ENCODE measurements around the gene GPRC5C. TPM values are rescaled to one million over a fixed set of nuclear protein-coding genes. Genes with fewer than 3 reads are reported as not detected.
A peak's percentile ranks its signal among the peaks of the same experiment; 100 is the strongest.

The GPRC5C gene, protein sequence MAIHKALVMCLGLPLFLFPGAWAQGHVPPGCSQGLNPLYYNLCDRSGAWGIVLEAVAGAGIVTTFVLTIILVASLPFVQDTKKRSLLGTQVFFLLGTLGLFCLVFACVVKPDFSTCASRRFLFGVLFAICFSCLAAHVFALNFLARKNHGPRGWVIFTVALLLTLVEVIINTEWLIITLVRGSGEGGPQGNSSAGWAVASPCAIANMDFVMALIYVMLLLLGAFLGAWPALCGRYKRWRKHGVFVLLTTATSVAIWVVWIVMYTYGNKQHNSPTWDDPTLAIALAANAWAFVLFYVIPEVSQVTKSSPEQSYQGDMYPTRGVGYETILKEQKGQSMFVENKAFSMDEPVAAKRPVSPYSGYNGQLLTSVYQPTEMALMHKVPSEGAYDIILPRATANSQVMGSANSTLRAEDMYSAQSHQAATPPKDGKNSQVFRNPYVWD
- total RNA-seq (2014; rRNA removed; shearing (Covaris generic)) = 9.0 and 10.4 TPM in 2 replicates
- 4.0 and 4.9 TPM in 2 replicates for polyA plus RNA-seq (2014; cell fraction: nucleus; rRNA removed)

DNA sequence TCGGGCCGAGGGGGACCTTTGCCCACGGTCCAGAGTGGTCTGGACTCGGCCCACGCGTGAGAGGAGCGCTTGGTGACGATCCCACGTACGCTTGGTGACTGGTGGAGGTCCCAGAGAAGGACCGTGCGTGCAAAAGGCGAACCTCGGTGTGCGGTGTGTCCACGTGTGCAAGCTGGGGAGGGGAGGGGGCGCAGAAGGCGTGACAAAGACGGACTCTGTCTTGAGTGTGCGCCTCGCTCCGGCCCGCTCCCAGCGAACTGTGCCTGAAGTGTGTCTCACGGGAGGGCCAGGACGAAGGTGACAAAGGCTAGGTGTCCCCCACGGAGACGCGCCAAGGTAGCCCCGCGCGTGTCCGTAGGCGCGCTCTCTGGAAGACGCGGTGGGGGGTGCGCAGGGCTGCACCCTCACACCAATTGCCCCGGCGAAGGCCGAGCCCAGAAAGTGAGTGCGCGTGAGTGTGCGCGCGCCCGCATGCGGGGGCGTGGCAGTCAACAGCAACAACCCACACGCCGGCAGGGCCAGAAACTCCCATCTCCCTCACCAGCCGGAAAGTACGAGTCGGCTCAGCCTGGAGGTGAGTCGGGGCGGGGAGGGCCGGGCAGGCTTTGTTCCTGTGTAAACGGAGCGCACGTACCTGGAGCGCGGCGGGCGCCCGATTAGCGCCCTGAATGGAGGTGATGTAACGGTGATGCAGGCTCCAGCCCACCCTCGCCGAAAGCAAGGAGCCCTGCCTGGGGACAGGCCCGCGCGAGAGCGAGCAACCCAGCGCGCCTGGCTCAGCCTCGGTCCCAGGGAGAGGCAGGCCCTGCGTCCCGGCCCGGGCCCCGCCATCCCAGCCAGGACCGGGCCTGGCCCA lies at the start of gene GPRC5C:
TSS of gene GPRC5C (plus strand) at position 521 of the 856 bp plus-strand sequence. CDS start 7,689 bp downstream, outside the sequence.
- peak; percentile 41 for DNase-seq (ENCODE audit: extremely low read depth, low read depth)

DNA sequence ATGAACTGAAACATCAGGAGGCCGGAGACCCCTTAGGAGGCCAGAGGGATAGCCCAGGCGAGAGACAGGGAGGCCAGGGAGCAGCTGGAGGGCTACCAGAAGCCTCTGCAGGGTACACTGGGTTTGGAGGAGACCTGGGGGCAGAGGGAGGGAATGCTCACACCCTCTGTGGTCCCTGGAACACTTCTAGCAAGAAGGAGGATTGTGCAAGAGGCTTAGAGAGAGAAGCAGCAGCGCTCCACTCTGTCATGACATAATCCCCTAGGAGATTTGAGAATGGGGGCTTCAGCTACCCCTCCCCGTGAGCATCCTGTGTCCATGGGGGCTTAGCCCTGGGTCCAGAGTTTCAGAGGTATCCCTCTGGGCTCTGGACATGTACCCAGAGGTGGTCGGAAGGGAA lies 48.7 kb upstream of the GPRC5C start:
- no peak for DNase-seq (ENCODE audit: extremely low read depth, low read depth)

DNA sequence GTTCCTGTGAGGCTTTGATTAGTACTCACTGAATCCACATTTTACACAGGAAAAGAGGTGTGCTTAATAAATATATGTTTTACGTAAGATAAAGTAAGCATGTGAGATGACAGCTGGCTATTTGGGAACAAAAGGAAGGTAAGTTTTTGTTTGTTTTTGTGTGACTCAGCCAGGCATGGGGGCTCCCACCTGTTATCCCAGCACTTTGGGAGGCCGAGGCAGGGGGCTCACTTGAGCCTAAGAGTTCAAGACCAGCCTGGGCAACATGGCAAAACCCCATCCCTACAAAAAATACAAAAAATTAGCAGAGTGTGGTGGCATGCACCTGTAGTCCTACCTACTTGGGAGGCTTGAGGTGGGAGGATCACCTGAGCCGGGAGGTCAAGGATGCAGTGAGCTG lies 46.7 kb upstream of the GPRC5C start:
- DNase-seq (ENCODE audit: extremely low read depth, low read depth) = no peak

DNA sequence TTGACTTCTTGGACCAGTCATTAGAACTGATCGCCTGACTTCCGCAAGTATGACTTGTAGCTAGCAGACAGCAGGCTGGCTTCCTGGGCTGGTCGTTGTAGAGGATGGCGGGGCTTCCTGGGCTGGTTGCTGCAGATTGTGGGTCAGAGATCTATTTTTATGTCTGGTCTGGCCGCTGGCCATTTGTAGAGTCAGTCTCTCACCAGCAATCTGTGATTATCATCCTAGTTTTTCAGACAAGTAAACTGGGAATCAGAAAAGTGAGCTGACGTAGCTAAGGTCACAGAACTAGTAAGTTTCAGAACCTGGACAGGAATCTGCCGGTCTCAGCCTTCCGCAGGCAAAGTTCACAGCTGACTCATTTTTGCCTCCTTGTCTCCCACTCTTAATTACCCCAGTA lies 45.5 kb upstream of the GPRC5C start:
- DNase-seq (ENCODE audit: extremely low read depth, low read depth) = no peak

DNA sequence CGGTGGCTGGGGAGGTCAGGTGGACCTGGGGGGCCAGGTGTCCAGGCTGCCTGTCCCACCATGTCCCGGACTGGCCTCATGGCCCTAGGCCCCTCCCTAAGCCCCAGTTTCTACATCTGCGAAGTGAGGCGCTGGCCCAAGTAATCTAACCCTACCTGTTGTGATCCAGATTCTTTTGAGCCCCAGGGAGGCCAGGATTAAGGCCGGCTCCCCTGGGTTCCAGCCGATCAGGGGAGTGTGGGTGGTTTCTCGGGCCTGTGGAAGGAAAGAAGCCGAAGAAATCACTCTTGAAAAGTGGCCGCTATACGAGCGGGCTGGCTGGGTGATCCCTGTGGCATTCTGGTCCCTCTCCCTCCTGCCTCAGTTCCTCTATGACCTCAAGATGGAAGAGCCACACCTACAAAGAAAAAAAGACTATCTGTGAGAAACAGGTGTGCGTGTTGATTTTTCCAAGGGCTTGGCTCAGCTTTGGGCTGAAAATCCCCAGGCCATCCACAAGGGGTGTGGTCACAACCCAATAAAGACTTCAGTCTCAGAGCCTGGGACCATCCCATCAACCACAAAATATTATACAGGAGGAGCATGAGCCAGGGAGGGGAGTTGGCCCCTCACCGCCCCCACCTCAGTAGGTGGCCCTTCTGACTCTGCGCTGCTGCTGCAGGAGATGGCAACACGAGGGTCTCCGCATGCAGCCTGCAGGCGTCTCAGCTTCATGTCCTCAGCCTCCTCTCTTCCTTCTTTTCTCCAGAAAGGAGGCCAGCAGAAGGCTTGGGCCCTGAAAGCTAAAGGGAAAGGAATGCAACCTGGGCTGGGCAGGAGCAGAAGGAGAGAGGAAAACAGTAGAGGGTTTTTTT lies 44.3 kb upstream of the GPRC5C start:
- no peak for DNase-seq (ENCODE audit: extremely low read depth, low read depth)

DNA sequence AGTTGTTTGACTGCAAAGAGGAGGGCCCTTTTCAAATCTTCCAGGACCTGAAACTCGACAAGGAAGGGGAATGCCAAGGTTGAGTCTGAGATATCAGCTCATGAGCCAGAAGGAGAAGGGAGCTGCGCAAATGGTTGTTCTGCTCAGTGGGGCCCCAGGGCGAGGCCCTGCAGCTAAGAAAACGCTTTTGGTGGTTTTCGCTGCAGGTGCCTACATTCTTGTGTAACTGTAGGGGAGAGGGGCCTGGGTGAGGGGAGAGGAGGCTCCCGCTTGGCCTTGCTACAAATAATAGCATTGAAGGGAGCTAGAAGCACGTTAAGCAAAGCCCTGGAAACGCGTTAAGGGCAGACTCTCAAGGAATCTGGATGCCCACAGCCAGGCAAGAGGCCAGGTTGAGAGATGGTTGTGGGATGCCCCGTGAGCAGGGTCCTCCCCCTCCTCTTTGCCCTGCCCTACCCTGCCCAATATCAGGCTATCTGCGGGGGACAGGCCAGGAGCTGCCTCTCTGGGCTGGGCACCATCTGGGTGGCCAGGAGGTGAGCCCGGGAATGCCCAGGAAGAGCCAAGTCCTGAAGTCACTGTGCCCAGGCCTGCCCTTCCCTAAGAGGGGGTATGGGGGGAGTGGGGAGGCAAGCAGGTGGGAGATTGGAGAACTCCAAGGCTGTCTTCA lies 42.7 kb upstream of the GPRC5C start:
- no peak for DNase-seq (ENCODE audit: extremely low read depth, low read depth)

DNA sequence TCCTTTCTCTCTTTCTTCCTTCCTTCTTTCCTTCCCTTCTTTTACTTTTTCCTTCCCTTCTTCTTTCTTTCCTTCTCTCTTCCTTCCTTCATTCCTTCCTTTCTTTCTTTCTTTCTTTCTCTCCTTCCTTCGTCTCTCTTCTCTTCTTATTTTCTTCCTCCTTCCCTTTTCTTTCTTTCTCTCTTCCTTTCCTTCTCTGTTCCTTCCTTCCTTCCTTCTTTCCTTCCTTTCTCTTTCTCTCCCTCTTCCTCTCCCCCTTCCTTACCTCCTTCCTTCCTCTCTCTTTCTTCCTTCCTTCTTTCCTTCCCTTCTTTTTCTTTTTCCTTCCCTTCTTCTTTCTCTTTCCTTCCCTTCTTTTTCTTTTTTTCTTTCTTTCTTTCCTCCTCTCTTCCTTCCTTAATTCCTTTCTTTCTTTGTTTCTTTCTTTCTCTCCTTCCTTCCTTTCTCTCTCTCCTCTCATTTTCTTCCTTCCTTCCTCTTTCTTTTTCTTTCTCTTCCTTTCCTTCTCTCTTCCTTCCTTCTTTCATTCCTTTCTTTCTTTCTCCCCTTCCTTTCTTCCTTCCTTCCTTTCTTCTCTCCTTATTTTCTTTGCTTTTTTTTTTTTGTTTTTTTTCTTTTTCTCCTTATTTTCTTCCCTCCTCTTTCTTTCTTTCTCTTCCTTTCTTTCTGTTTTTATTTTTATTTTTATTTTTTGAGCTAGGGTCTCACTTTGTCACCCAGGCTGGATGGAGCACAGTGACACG lies 41.8 kb upstream of the GPRC5C start:
- DNase-seq (ENCODE audit: extremely low read depth, low read depth) = no peak

DNA sequence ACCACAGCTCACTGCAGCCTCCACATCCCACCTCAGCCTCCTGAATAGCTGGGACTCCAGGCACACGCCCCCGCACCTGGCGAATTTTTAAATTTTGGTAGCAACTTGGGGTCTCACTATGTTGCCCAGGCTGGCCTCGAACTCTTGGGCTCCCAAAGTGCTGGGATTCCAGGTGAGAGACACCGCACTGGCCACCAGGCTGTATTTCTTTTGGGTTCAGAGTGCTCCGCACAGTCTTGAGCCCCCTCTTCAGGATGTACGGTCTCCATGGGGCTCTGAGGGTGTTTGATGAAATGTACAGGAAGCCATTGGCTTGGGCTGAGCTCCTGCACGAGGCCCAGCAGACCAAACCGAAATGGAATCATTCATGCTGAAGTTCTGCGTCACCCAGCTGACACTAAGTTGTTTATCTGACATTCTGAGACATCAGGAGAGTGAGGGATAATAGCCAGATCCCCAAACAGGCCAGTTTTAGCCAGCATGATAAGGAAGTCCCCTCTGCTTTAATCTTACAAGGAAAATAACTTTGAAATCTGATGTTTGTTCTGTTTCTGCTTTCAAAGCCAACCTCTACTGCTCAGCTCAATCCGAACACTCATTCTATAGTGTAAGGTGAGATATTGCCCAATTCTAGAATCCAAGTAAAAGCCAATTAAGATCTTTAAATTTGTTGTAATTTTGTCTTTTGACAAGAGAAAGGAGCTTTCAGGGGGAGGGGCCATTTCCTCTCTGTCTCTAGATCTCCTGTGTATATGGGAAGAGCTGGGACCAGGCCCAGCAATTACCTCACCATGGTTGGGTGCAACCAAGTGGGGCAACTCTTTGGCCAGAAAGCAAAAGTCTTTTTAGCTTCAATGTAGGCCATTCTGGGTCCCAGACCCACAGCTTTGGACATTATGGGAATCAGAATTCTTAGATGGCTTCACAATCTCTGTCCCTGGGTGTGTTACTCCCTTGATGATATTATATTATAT lies 40.9 kb upstream of the GPRC5C start:
- no peak for DNase-seq (ENCODE audit: extremely low read depth, low read depth)

DNA sequence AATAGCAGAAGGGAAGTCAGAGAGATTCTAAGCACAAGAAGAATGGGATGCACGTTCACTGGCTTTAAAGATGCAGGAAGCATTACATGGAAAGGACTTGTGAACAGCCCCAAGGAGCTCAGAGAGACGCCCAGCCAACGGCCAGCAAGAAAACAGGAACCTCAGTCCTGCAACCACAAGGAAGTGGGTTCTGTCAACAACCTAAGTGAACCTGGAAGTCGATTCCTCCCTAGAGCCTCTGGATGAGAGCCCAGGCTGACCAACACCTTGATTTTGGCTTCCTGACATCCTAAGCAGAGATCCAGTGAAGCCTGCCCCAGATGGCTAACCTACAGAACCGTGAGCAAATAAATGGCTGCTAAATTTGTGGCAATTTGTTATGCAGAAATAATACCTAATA lies 40.1 kb upstream of the GPRC5C start:
- no peak for DNase-seq (ENCODE audit: extremely low read depth, low read depth)

DNA sequence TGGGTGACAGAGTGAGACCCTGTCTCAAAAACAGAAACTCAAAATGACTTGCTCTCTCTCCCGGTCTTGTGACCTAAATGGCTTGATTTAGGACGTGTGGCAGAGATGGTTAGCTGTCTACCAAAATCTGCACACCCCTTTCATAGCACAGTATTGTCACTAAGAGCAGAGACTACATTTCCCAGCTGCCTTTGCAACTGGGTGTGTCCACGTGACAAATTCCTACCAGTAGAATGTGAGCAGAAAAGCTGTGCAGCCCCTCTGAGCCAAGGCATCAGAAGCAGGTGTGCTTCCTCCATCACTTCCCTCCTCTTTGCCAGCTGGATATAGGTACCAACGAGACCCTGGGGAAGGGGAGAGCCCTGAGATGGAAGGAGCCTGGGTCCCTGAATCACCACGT lies 39.0 kb upstream of the GPRC5C start:
- no peak for DNase-seq (ENCODE audit: extremely low read depth, low read depth)

DNA sequence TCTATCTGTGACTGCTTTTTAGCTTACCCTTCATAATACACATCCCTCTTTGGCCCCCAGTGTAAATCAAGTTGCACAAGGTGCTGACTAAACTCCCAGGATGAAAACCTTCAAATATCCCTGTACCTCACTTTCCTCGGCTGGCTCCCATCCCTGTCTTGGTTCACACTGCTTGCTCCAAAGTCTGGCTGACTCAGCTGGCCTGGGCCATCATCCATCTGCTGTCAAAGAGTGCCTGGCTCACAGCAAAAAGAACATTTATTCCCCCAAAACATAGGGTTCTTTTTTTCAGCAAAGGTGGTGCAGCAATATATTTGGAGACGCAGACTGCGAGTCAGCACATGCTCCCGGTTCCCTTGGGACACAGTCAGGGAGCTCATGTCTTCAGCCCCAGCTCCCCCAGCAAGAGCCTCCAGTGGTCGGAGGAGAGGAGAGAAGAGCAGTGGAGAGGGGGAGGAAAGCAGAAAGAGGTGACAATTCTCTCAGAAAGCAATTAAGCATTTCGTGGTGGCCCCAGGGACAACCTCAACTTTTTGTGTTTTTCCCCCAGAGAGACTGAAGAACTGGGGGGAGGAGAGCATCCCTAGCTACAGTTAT lies 38.4 kb upstream of the GPRC5C start:
- DNase-seq (ENCODE audit: extremely low read depth, low read depth) = no peak

DNA sequence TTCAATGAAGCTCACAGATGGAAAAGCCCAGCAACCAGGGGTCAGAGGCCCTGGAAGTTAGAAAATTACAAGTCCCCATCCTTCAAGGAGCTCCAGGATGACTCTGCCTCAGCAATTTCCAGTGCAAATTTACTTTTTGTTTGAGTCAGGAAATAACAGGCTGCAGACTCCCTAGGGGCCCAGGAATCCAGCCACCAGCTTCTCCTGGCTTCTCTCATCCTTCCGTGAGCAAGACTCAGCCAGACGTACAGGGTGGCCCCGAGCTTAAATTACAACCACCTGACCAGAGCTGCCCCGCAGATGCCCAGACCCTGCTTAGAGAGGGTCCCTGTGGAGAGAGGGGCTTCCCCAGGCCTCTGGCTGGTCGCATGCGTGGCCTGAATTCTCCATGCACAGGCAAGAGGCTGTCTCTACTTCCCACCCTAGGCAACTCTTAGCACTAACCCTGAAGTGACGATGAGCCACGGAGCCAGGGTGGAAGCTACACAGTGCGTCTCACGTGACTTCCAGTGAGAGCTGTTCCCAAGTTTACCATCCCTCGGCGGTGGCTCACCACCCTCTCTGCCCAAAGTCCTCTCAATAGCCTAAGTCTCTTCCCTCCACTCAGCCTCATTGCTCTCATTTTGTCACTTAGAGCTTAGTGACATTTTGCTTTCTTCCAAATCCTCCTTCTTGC lies 37.5 kb upstream of the GPRC5C start:
- no peak for DNase-seq (ENCODE audit: extremely low read depth, low read depth)

DNA sequence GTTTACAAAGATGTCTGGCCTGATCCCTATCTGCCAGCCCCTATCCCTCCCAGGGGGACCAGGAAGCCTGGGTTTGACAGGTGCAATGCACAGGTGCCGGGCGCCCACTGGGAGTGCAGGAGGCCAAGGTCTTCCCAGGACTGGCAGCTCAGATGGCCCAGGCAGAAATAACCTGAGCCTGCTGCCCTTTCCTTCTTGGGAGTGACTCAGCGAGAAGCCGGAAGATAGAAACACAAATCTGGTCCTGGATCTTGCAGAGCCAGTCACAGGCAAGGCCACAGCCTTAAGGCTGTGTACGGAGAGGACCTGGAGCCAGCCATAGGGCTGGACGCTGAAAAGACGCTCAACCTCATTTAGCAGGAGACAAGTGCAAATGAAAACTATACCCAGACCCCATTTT lies 36.9 kb upstream of the GPRC5C start:
- DNase-seq (ENCODE audit: extremely low read depth, low read depth) = no peak

DNA sequence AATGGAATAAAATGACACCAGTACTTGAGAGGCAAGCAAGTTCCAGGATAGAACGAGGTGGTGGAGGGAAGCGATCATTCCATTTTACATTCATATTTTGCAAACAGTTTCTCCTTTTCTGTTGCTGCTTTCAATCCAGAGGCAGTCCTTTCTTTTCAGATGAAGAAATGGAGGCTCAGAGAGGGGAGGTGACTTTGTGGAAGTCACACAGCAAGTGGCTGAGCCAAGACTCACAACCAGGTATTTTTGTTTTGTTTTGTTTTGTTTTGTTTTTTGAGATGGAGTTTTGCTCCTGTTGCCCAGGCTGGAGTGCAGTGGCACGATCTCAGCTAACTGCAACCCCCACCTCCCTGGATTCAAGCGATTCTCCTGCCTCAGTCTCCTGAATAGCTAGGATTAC lies 35.3 kb upstream of the GPRC5C start:
- DNase-seq (ENCODE audit: extremely low read depth, low read depth) = no peak

DNA sequence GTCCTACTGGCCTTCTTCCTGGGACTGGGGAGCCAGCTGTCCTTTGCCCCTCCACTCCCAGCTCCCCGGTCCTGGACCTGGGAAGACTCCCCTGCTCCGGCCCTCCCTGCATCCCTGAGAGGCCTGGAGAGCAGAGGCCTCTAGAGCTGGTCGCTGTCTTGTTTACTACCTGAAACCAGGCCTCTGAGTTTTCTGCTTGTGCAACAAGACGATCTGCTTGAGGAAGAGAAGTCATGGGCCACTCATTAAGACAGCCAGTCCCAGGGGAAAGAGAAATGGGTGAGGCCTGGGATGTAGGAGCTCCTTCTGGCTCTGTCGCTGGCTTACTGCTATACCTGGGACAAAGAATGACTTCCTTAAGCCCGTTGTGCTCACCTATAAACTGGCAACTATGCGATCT lies 29.8 kb upstream of the GPRC5C start:
- no peak for DNase-seq (ENCODE audit: extremely low read depth, low read depth)

DNA sequence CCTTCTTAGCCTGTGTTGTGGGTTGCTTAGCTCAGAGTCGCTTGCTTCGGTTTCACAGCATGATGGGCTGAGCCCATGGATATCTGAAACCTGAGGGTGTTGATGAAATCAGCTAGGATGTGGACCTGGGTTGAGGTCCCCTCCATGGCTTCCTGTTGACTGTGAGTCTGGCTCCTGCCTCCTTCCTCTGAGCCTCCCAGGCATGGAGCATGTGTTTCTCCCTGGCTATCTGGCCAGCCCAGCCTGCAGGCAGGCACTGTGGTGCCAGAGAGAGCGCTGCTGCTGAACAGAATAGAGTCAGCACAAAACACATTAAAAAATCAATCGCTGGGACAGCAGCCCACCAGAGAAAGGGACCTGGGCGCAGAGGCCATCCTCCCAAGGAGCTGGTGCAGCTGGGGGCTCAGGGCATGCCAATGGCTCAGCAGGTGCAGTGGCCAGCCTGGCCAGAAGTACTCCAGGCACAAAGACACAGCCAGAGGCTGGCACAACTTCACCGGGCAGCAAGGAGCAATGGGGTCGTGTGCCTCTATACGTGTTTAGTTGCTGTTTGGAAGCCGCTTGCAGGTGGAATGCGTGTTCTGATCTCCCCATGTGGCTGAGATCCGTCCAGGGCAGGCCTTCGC lies 28.3 kb upstream of the GPRC5C start:
- DNase-seq (ENCODE audit: extremely low read depth, low read depth) = no peak

DNA sequence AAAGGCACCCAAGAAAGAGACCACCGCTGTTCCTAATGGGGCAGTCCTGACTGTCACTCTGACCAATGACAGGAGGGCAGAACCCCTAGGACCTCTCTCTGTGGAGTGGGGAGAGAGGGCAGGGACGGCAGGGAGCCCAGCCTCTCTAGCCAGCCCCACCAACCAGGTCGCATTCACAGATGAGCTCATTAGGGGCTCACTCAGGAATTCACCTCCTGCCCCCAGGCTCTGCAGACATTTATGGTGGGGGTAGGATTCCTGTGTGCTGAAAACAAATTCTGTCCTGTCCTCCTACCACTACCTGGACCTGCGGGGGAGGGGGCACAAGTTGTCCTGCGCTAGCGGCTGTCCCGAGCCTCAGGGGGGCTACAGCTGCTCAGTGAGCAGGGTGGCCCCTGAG lies 27.7 kb upstream of the GPRC5C start:
- no peak for DNase-seq (ENCODE audit: extremely low read depth, low read depth)

Measured in NCI-H460 (cell line).